MM.1S (cell line): ENCODE measurements around the gene BICDL2.

ENCODE experiments used
- DNase-seq: peaks from one replicate; pipeline ENCODE4 v3.0.0-alpha.2; 2015
- H2AFZ ChIP-seq: fragments of 300-600 bp; sonication (generic); 2 replicates; pipeline ENCODE4 v1.6.0; 2016; ENCODE audit warnings: antibody characterized with exemption, low read length
- H3F3A ChIP-seq: fragments of 300-600 bp; sonication (generic); 2 replicates; pipeline ENCODE4 v1.6.1; 2016; ENCODE audit warnings: mild to moderate bottlenecking, antibody characterized with exemption, low read length, moderate library complexity, mixed read lengths; ENCODE audit not compliant: insufficient read depth
- H3K27ac ChIP-seq: fragments of 300-600 bp; sonication (generic); 2 replicates; pipeline ENCODE4 v1.5.1; 2016; ENCODE audit warnings: mild to moderate bottlenecking, low read length
- H3K27me3 ChIP-seq: fragments of 300-600 bp; sonication (generic); replicated peaks from 2 replicates; pipeline ENCODE4 v1.6.0; 2016; ENCODE audit warnings: low read length; ENCODE audit not compliant: insufficient read depth
- H3K36me3 ChIP-seq: fragments of 300-600 bp; sonication (generic); replicated peaks from 2 replicates; pipeline ENCODE4 v1.6.1; 2016; ENCODE audit warnings: mild to moderate bottlenecking, low read length, mixed read lengths; ENCODE audit not compliant: insufficient read depth
- H3K4me1 ChIP-seq: fragments of 300-600 bp; sonication (generic); 2 replicates; pipeline ENCODE4 v1.6.1; 2016; ENCODE audit warnings: low read length, mixed read lengths
- H3K4me2 ChIP-seq: fragments of 300-600 bp; sonication (generic); 2 replicates; pipeline ENCODE4 v1.6.0; 2016; ENCODE audit warnings: low read depth, low read length
- H3K4me3 ChIP-seq: fragments of 300-600 bp; sonication (generic); 2 replicates; pipeline ENCODE4 v1.5.1; 2016; ENCODE audit warnings: low read length, mixed read lengths
- H3K79me2 ChIP-seq: fragments of 300-600 bp; sonication (generic); 2 replicates; pipeline ENCODE4 v1.6.1; 2016; ENCODE audit warnings: mixed run types, low read length, mixed read lengths
- H3K9ac ChIP-seq: fragments of 300-600 bp; sonication (generic); 2 replicates; pipeline ENCODE4 v1.6.1; 2016; ENCODE audit warnings: low read length, mixed read lengths
- H3K9me2 ChIP-seq: fragments of 300-600 bp; sonication (generic); replicated peaks from 2 replicates; pipeline ENCODE4 v1.6.1; 2016; ENCODE audit warnings: mild to moderate bottlenecking, low read length, mixed read lengths; ENCODE audit not compliant: insufficient read depth
- H3K9me3 ChIP-seq: fragments of 300-600 bp; sonication (generic); replicated peaks from 2 replicates; pipeline ENCODE4 v1.6.1; 2016; ENCODE audit warnings: mild to moderate bottlenecking, low read length, mixed read lengths; ENCODE audit not compliant: insufficient read depth
- H4K20me1 ChIP-seq: fragments of 300-600 bp; sonication (generic); 2 replicates; pipeline ENCODE4 v1.6.1; 2016; ENCODE audit warnings: mild to moderate bottlenecking, low read length, moderate library complexity, mixed read lengths; ENCODE audit not compliant: insufficient read depth
- CTCF ChIP-seq: fragments of 300-600 bp; sonication (generic); IDR thresholded peaks from 2 replicates; pipeline ENCODE4 v1.5.1; 2016; ENCODE audit warnings: antibody characterized with exemption, low read length, mixed read lengths
- EZH2 ChIP-seq: fragments of 300-600 bp; sonication (generic); optimal IDR thresholded peaks from 2 replicates; pipeline ENCODE3; 2017; ENCODE audit warnings: low read depth, mild to moderate bottlenecking, antibody characterized with exemption, low read length, mixed read lengths
- EZH2phosphoT487 ChIP-seq: fragments of 300-600 bp; sonication (generic); IDR thresholded peaks from 2 replicates; pipeline ENCODE4 v1.6.1; 2018; ENCODE audit warnings: antibody characterized with exemption, low read length

BICDL2 gene

GRCh38 chr16:3029491-3030221 lies 7.1 kb downstream of the BICDL2 start:
- H3K36me3 ChIP-seq = no peaks in the 10 kb centered on the region
- H3K79me2 ChIP-seq = no peaks in the 10 kb centered on the region
- H3K4me2 ChIP-seq = no peak overlapping the region
- no peak overlapping the region for H3K27ac ChIP-seq
- no peaks in the 10 kb centered on the region for H4K20me1 ChIP-seq
- H3K9me3 ChIP-seq = no peaks in the 10 kb centered on the region
- H2AFZ ChIP-seq = no peak overlapping the region
- H3F3A ChIP-seq = 0 out of 2 replicates have a peak, but pooled peaks cover 6% of the 10 kb centered on the region
- no peak overlapping the region for H3K4me3 ChIP-seq
- no peak overlapping the region for H3K9ac ChIP-seq
- no peaks in the 10 kb centered on the region for H3K9me2 ChIP-seq
- DNase-seq = no peak
- H3K27me3 ChIP-seq = peaks cover 67% of the 10 kb centered on the region
- peaks cover 4% of the 10 kb centered on the region for H3K4me1 ChIP-seq
- no peak for TF ChIP-seq CTCF
- no peak for TF ChIP-seq EZH2phosphoT487
- no peak for TF ChIP-seq EZH2

- Histone ChIP-seq H3F3A (0 out of 2 replicates have a peak, but pooled peaks cover 6% of the 10 kb centered on the region), H3K27ac (no peak overlapping the region), H4K20me1 (no peaks in the 10 kb centered on the region), H3K79me2 (no peaks in the 10 kb centered on the region), H3K4me2 (no peak overlapping the region), H3K9ac (no peak overlapping the region), H3K27me3 (peaks cover 58% of the 10 kb centered on the region), H3K36me3 (no peaks in the 10 kb centered on the region), H3K9me3 (no peaks in the 10 kb centered on the region), H3K9me2 (no peaks in the 10 kb centered on the region), H3K4me1 (peaks cover 4% of the 10 kb centered on the region), H2AFZ (no peak overlapping the region), H3K4me3 (no peak overlapping the region)
- DNase-seq = no peak
- TF ChIP-seq EZH2phosphoT487 (no peak), EZH2 (no peak), CTCF (no peak)
Measured at GRCh38 chr16:3028716-3029319, 7.9 kb downstream of the BICDL2 start.

GRCh38 chr16:3027983-3028715 lies 8.6 kb downstream of the BICDL2 start:
- Histone ChIP-seq H3K9me2 (no peaks in the 10 kb centered on the region), H3K9me3 (no peaks in the 10 kb centered on the region), H3K4me1 (peaks cover 4% of the 10 kb centered on the region), H4K20me1 (no peaks in the 10 kb centered on the region), H3K36me3 (no peaks in the 10 kb centered on the region), H3K9ac (no peak overlapping the region), H3K27ac (no peak overlapping the region), H3K27me3 (peaks cover 52% of the 10 kb centered on the region), H2AFZ (no peak overlapping the region), H3K4me3 (no peak overlapping the region), H3F3A (0 out of 2 replicates have a peak, but pooled peaks cover 6% of the 10 kb centered on the region), H3K4me2 (peak overlapping the region; percentile 50), H3K79me2 (no peaks in the 10 kb centered on the region)
- TF ChIP-seq EZH2phosphoT487 = no peak
- TF ChIP-seq CTCF = peak; percentile 79
- peak; percentile 90 for DNase-seq
